Gastroesophageal sphincter (tissue), 4 donors: ENCODE measurements around the gene U2AF1L4. TPM values are rescaled to one million over a fixed set of nuclear protein-coding genes. Genes with fewer than 3 reads are reported as not detected.
A peak's percentile ranks its signal among the peaks of the same experiment; 100 is the strongest.

Experiments used
- ATAC-seq: fragments of 150-250 bp; one replicate; pipeline ENCODE4 v1.9.1; 2016; ENCODE audit warnings: mild to moderate bottlenecking, moderate library complexity
- H3K27ac ChIP-seq, 4 donors: fragments of 200-600 bp; sonication (generic) in 3 of 4; 1 replicate in 3 of 4; 2 replicates in 1 of 4; pipeline ENCODE4 v1.5.1; 2016 to 2019
- H3K27me3 ChIP-seq: fragments of 200-600 bp; sonication (generic); one replicate; pipeline ENCODE4 v1.5.1; 2019
- H3K36me3 ChIP-seq, 2 donors: fragments of 200-600 bp; sonication (generic); one replicate each; pipeline ENCODE4 v1.5.1; 2019; ENCODE audit warnings: control low read depth in 1 of 2
- H3K4me1 ChIP-seq, 3 donors: fragments of 200-600 bp; sonication (generic); 1 replicate in 2 of 3; 2 replicates in 1 of 3; pipeline ENCODE4 v1.5.1; 2016 to 2019; ENCODE audit warnings: control low read depth in 2 of 3
- H3K4me3 ChIP-seq, 2 donors: fragments of 200-600 bp; sonication (generic); one replicate each; pipeline ENCODE4 v1.5.1; 2019; ENCODE audit warnings: mild to moderate bottlenecking in 1 of 2, moderate library complexity in 1 of 2
- H3K9me3 ChIP-seq, 3 donors: fragments of 200-600 bp; sonication (generic); one replicate each; pipeline ENCODE4 v1.5.1; 2017 to 2019; ENCODE audit warnings: control low read depth in 2 of 3
- EP300 ChIP-seq: sonication (generic); formaldehyde crosslinking; IDR thresholded peaks from one replicate; pipeline ENCODE4 v1.6.1; 2017; ENCODE audit warnings: antibody characterized with exemption, mild to moderate bottlenecking
- POLR2A ChIP-seq, 2 donors: fragments of 450-650 bp; IDR thresholded peaks; one replicate each; pipeline ENCODE4 v1.6.1; 2017; ENCODE audit warnings: antibody characterized with exemption in 2 of 2, mild to moderate bottlenecking in 2 of 2, moderate library complexity in 1 of 2
- POLR2AphosphoS5 ChIP-seq: sonication (generic); formaldehyde crosslinking; IDR thresholded peaks from one replicate; pipeline ENCODE4 v1.6.1; 2017; ENCODE audit warnings: antibody characterized with exemption
- WGBS, 2 donors: methylation state at CpG; one replicate each; pipeline ENCODE4 v1.1.5; 2018; ENCODE audit warnings: low coverage in 1 of 2; 5-methylcytosine and 5-hydroxymethylcytosine counted together
- total RNA-seq, 4 donors: library from RNA; depleted of rRNA; stranded (reverse); fragments of >200 nt; gene quantifications; one replicate each; pipeline ENCODE4 v1.1.0, GENCODE V29; 2016
- TF ChIP-seq, protein P1 (sequence below), 4 experiments: fragments of 200-600 bp in 2 of 4; fragments of 450-650 bp in 2 of 4; sonication (generic) in 1 of 4; IDR thresholded peaks; one replicate each; pipeline ENCODE4 v1.5.1; 2017 to 2019; ENCODE audit warnings: antibody characterized with exemption in 4 of 4, mild to moderate bottlenecking in 2 of 4, moderate library complexity in 2 of 4

The U2AF1L4 gene
- total RNA-seq, 4 donors from 2014 or later, result 7.5 to 29.3 (median 23.7) TPM

DNA sequence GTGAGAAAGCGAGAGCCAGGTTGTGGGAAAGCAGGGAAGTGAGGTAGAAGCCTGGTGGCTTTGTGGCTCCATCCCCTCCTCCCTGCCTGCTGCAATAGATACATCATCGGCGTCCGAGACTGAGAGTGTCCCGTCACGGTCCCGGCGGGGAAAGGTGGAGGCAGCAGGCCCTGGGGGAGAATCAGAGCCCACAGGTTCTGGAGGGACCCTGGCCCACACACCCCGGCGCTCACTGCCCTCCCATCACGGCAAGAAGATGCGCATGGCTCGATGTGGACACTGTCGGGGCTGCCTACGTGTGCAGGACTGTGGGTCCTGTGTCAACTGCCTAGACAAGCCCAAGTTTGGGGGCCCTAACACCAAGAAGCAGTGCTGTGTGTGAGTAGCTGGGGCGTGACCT is 22.3 kb downstream of the U2AF1L4 start:
- Histone ChIP-seq H3K36me3 (peaks cover 0 to 84% of the 10 kb centered on the region in 2 donors), H3K9me3 (no peaks in the 10 kb centered on the region), H3K4me1 (peaks cover 0 to 44% (median 8%) of the 10 kb centered on the region in 3 donors), H3K27me3 (no peaks in the 10 kb centered on the region), H3K4me3 (no peak overlapping the region), H3K27ac (no peak overlapping the region)
- 100% methylated on average over 1 of the region's 16 CpGs; no CpG with 5 or more reads in 1 of the 2 donors for WGBS, 2 donors
- TF ChIP-seq EP300 (no peak), POLR2AphosphoS5 (no peak), POLR2A (IDR thresholded peaks at IDR 0.05) (no peak)
- TF ChIP-seq, protein P1, sequence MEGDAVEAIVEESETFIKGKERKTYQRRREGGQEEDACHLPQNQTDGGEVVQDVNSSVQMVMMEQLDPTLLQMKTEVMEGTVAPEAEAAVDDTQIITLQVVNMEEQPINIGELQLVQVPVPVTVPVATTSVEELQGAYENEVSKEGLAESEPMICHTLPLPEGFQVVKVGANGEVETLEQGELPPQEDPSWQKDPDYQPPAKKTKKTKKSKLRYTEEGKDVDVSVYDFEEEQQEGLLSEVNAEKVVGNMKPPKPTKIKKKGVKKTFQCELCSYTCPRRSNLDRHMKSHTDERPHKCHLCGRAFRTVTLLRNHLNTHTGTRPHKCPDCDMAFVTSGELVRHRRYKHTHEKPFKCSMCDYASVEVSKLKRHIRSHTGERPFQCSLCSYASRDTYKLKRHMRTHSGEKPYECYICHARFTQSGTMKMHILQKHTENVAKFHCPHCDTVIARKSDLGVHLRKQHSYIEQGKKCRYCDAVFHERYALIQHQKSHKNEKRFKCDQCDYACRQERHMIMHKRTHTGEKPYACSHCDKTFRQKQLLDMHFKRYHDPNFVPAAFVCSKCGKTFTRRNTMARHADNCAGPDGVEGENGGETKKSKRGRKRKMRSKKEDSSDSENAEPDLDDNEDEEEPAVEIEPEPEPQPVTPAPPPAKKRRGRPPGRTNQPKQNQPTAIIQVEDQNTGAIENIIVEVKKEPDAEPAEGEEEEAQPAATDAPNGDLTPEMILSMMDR (IDR thresholded peaks at IDR 0.05), result no peak
- no peak for ATAC-seq

DNA sequence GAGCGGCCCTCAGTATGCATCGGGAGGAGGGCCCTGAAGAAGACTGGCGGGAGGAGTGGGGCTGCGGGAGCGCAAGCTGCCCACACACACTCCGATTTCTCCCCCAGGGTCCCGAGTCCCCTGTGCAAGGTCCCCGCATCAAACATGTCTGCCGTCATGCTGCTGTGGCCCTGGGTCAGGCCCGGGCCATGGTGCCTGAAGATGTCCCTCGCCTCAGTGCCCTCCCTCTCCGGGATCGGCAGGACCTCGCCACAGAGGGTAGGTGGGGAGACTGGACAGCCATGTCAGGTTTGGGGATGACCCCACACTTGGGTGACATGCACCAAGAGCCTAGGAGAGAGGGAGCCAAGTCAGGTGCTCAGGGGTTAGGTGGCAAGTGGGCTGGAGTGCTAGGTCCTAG is 22.8 kb downstream of the U2AF1L4 start:
- peaks cover 0 to 80% of the 10 kb centered on the region in 2 donors for H3K36me3 ChIP-seq
- no peak overlapping the region for H3K4me3 ChIP-seq
- H3K4me1 ChIP-seq, result peaks cover 0 to 44% (median 8%) of the 10 kb centered on the region in 3 donors
- no peak for ATAC-seq
- no CpG with 5 or more reads among the region's 14 CpGs for WGBS, 2 donors
- TF ChIP-seq POLR2A (IDR thresholded peaks at IDR 0.05) (no peak), EP300 (no peak), POLR2AphosphoS5 (no peak)
- TF ChIP-seq, protein P1 (IDR thresholded peaks at IDR 0.05), result no peak
- no peak overlapping the region for H3K27ac ChIP-seq
- H3K9me3 ChIP-seq, result no peaks in the 10 kb centered on the region
- H3K27me3 ChIP-seq, result no peaks in the 10 kb centered on the region

DNA sequence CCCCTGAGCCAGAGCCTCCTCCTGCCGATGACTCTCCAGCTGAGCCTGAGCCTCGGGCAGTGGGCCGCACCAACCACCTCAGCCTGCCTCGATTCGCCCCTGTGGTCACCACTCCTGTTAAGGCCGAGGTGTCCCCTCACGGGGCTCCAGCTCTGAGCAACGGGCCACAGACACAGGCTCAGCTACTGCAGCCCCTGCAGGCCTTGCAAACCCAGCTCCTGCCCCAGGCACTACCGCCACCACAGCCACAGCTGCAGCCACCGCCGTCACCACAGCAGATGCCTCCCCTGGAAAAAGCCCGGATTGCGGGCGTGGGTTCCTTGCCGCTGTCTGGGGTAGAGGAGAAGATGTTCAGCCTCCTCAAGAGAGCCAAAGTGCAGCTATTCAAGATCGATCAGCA is 23.8 kb downstream of the U2AF1L4 start:
- WGBS, 2 donors, result 87% methylated on average over 8 of the region's 16 CpGs; no CpG with 5 or more reads in 1 of the 2 donors
- no peak for ATAC-seq

DNA sequence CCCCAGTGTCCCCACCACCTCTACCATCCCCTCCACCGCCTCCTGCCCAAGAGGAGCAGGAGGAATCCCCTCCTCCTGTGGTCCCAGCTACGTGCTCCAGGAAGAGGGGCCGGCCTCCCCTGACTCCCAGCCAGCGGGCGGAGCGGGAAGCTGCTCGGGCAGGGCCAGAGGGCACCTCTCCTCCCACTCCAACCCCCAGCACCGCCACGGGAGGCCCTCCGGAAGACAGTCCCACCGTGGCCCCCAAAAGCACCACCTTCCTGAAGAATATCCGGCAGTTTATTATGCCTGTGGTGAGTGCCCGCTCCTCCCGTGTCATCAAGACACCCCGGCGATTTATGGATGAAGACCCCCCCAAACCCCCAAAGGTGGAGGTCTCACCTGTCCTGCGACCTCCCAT is 24.6 kb downstream of the U2AF1L4 start:
- ATAC-seq, result no peak
- no peaks in the 10 kb centered on the region for H3K27me3 ChIP-seq
- 85% methylated on average over 5 of the region's 17 CpGs; no CpG with 5 or more reads in 1 of the 2 donors for WGBS, 2 donors
- no peaks in the 10 kb centered on the region for H3K9me3 ChIP-seq
- H3K36me3 ChIP-seq, result peaks cover 0 to 62% of the 10 kb centered on the region in 2 donors
- TF ChIP-seq POLR2AphosphoS5 (no peak), EP300 (no peak), POLR2A (IDR thresholded peaks at IDR 0.05) (no peak)
- TF ChIP-seq, protein P1 (IDR thresholded peaks at IDR 0.05), result no peak
- peaks cover 0 to 54% (median 14%) of the 10 kb centered on the region in 3 donors for H3K4me1 ChIP-seq
- no peak overlapping the region for H3K27ac ChIP-seq
- H3K4me3 ChIP-seq, result no peak overlapping the region

More for the DNA sequence above, 23.8 kb downstream of the U2AF1L4 start:
- H3K27me3 ChIP-seq, result no peaks in the 10 kb centered on the region
- no peaks in the 10 kb centered on the region for H3K9me3 ChIP-seq
- no peak overlapping the region for H3K4me3 ChIP-seq
- TF ChIP-seq POLR2AphosphoS5 (no peak), POLR2A (IDR thresholded peaks at IDR 0.05) (no peak), EP300 (no peak)
- TF ChIP-seq, protein P1 (IDR thresholded peaks at IDR 0.05), result no peak
- H3K4me1 ChIP-seq, result peaks cover 0 to 47% (median 8%) of the 10 kb centered on the region in 3 donors
- peaks cover 0 to 69% of the 10 kb centered on the region in 2 donors for H3K36me3 ChIP-seq
- H3K27ac ChIP-seq, result no peak overlapping the region

DNA sequence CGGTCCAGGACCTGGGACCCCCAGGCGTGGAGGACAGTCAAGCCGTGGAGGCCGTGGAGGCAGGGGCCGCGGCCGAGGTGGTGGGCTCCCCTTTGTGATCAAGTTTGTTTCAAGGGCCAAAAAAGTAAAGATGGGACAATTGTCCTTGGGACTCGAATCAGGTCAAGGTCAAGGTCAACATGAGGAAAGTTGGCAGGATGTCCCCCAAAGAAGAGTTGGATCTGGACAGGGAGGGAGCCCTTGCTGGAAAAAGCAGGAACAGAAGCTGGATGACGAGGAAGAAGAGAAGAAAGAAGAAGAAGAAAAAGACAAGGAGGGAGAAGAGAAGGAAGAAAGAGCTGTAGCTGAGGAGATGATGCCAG is 25.1 kb downstream of the U2AF1L4 start:
- Histone ChIP-seq H3K36me3 (peaks cover 0 to 57% of the 10 kb centered on the region in 2 donors), H3K4me3 (no peak overlapping the region), H3K27ac (peak overlapping the region in 2 of 4 donors; percentile 8 to 91), H3K9me3 (no peaks in the 10 kb centered on the region), H3K27me3 (no peaks in the 10 kb centered on the region), H3K4me1 (peaks cover 0 to 59% (median 19%) of the 10 kb centered on the region in 3 donors)
- 89% methylated on average over 1 of the region's 9 CpGs; no CpG with 5 or more reads in 1 of the 2 donors for WGBS, 2 donors
- TF ChIP-seq POLR2AphosphoS5, result no peak
- ATAC-seq, result no peak
